Medulla oblongata (tissue), 1 donor: ENCODE data around the gene CNTNAP2.

Experiments used
- DNase-seq: peaks from one replicate; pipeline ENCODE4 v3.0.0-alpha.2; 2015; ENCODE audit errors: extremely low spot score

Gene CNTNAP2

GRCh38 chr7:146670532-146670931 lies 553.9 kb downstream of the CNTNAP2 start:
- no peak for DNase-seq

GRCh38 chr7:146681487-146681886 lies 564.9 kb downstream of the CNTNAP2 start:
- DNase-seq, result no peak

GRCh38 chr7:146683439-146683838 lies 566.8 kb downstream of the CNTNAP2 start:
- no peak for DNase-seq

GRCh38 chr7:146690987-146691386 lies 574.4 kb downstream of the CNTNAP2 start:
- no peak for DNase-seq

- DNase-seq, result no peak
These were observed 582.5 kb downstream of the CNTNAP2 start for GRCh38 chr7:146698995-146699610.

GRCh38 chr7:146700015-146700560 lies 583.5 kb downstream of the CNTNAP2 start:
- no peak for DNase-seq

GRCh38 chr7:146701166-146701565 lies 584.6 kb downstream of the CNTNAP2 start:
- no peak for DNase-seq

GRCh38 chr7:146702898-146703297 lies 586.3 kb downstream of the CNTNAP2 start:
- DNase-seq, result no peak

GRCh38 chr7:146709451-146710027 lies 592.9 kb downstream of the CNTNAP2 start:
- DNase-seq, result no peak

GRCh38 chr7:146713205-146713604 lies 596.6 kb downstream of the CNTNAP2 start:
- DNase-seq, result no peak

GRCh38 chr7:146713934-146714333 lies 597.3 kb downstream of the CNTNAP2 start:
- no peak for DNase-seq

GRCh38 chr7:146720195-146720594 lies 603.6 kb downstream of the CNTNAP2 start:
- DNase-seq, result no peak

GRCh38 chr7:146722986-146723385 lies 606.4 kb downstream of the CNTNAP2 start:
- DNase-seq, result no peak

- no peak for DNase-seq
These were observed 608.9 kb downstream of the CNTNAP2 start for GRCh38 chr7:146725520-146725919.

- no peak for DNase-seq
These were observed 611.5 kb downstream of the CNTNAP2 start for GRCh38 chr7:146728141-146728540.

- DNase-seq, result no peak
These were observed 612.0 kb downstream of the CNTNAP2 start for GRCh38 chr7:146728611-146729010.

GRCh38 chr7:146731185-146731584 lies 614.6 kb downstream of the CNTNAP2 start:
- no peak for DNase-seq

- no peak for DNase-seq
These were observed 619.4 kb downstream of the CNTNAP2 start for GRCh38 chr7:146735992-146736391.

- DNase-seq, result no peak
These were observed 620.0 kb downstream of the CNTNAP2 start for GRCh38 chr7:146736446-146737190.

GRCh38 chr7:146740039-146740438 lies 623.4 kb downstream of the CNTNAP2 start:
- no peak for DNase-seq

- DNase-seq, result no peak
These were observed 625.3 kb downstream of the CNTNAP2 start for GRCh38 chr7:146741911-146742310.

GRCh38 chr7:146754385-146754784 lies 637.8 kb downstream of the CNTNAP2 start:
- no peak for DNase-seq

- no peak for DNase-seq
These were observed 639.0 kb downstream of the CNTNAP2 start for GRCh38 chr7:146755585-146755984.
